GM23338 (cell line): ENCODE results near the gene CPTP.

Source experiments
- CREB1 ChIP-seq: fragments of 250-450 bp; sonication (Bioruptor Pico); IDR thresholded peaks from 2 replicates; pipeline ENCODE4 v1.5.0; 2020; ENCODE audit warnings: low read depth, mild to moderate bottlenecking, moderate library complexity
- EZH2 ChIP-seq: fragments of 200-600 bp; sonication (generic); IDR thresholded peaks from one replicate; pipeline ENCODE4 v1.8.0; 2017; ENCODE audit warnings: antibody characterized with exemption, mild to moderate bottlenecking, low read depth; ENCODE audit not compliant: unreplicated experiment
- EZH2phosphoT487 ChIP-seq: fragments of 200-600 bp; sonication (generic); IDR thresholded peaks from one replicate; pipeline ENCODE4 v1.8.1; 2018; ENCODE audit warnings: antibody characterized with exemption; ENCODE audit not compliant: unreplicated experiment
- JUNB ChIP-seq: IDR thresholded peaks from one replicate; pipeline ENCODE4 v1.6.1; 2016; ENCODE audit warnings: antibody characterized with exemption; ENCODE audit not compliant: unreplicated experiment
- NANOG ChIP-seq: IDR thresholded peaks from 2 replicates; pipeline ENCODE4 v1.6.1; 2016; ENCODE audit warnings: antibody characterized with exemption, borderline replicate concordance
- POLR2AphosphoS5 ChIP-seq: IDR thresholded peaks from 2 replicates; pipeline ENCODE4 v1.6.1; 2016; ENCODE audit warnings: antibody characterized with exemption, low read depth
- STAT1 ChIP-seq: IDR thresholded peaks from one replicate; pipeline ENCODE4 v1.6.1; 2016; ENCODE audit warnings: antibody characterized with exemption; ENCODE audit not compliant: unreplicated experiment
- ZNF114 ChIP-seq: fragments of 250-450 bp; sonication (Bioruptor Pico); IDR thresholded peaks from 2 replicates; pipeline ENCODE4 v1.5.0; 2020; ENCODE audit warnings: mild to moderate bottlenecking, moderate library complexity
- ZNF331 ChIP-seq: fragments of 250-450 bp; sonication (Bioruptor Pico); IDR thresholded peaks from 2 replicates; pipeline ENCODE4 v1.5.0; 2020; ENCODE audit warnings: low read depth, mild to moderate bottlenecking, moderate library complexity
- TF ChIP-seq, protein P1 (sequence below), 2 experiments: fragments of 200-600 bp in 1 of 2; sonication (generic) in 1 of 2; conservative IDR thresholded peaks; 2 replicates each; pipeline versions ENCODE4 v1.5.1 to v1.6.1; 2016 to 2017; ENCODE audit warnings: antibody characterized with exemption in 2 of 2, low read depth in 2 of 2, mild to moderate bottlenecking in 2 of 2, moderate library complexity in 1 of 2
- TF ChIP-seq, protein P2 (sequence below): IDR thresholded peaks from one replicate; pipeline ENCODE4 v1.6.1; 2018; ENCODE audit warnings: antibody characterized with exemption; ENCODE audit not compliant: unreplicated experiment
- TF ChIP-seq, protein P3 (sequence below): IDR thresholded peaks from 2 replicates; pipeline ENCODE4 v1.6.1; 2016; ENCODE audit warnings: antibody characterized with exemption

DNA sequence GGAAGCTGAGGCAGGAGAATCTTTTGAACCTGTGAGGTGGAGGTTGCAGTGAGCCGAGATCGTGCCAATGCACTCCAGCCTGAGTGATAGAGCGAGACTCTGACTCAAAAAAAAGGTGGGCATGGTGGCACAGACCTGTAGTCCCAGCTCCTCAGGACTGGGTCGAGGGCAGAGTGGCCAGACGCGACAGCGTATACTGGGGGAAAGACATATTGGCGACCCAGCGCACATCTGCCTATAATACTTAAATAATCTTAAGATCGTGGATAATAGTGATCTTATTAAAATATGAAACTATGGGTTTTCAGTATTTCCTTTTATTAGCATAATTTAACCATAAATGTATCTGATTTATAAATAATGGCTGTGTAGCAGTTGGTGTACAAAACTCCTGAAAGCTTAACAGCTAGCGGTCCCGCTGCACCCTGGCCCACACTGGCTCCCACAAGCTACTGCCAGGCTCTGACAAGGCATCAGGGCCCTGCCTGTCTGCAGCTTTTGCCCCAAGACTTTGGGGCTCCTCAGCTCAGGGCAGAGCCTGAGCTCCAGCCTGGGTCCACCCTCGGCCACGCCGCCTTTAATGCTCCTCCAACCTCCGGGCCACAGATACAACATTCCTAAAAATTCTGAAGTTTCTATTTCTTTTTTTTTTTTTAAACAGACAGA lies 53.1 kb downstream of the CPTP start:
- TF ChIP-seq, protein P1, sequence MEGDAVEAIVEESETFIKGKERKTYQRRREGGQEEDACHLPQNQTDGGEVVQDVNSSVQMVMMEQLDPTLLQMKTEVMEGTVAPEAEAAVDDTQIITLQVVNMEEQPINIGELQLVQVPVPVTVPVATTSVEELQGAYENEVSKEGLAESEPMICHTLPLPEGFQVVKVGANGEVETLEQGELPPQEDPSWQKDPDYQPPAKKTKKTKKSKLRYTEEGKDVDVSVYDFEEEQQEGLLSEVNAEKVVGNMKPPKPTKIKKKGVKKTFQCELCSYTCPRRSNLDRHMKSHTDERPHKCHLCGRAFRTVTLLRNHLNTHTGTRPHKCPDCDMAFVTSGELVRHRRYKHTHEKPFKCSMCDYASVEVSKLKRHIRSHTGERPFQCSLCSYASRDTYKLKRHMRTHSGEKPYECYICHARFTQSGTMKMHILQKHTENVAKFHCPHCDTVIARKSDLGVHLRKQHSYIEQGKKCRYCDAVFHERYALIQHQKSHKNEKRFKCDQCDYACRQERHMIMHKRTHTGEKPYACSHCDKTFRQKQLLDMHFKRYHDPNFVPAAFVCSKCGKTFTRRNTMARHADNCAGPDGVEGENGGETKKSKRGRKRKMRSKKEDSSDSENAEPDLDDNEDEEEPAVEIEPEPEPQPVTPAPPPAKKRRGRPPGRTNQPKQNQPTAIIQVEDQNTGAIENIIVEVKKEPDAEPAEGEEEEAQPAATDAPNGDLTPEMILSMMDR (conservative IDR thresholded peaks at IDR 0.05; ENCODE audit: low read depth in 2 of 2) = no peak
- TF ChIP-seq EZH2phosphoT487 (no peak), ZNF331 (CRISPR knock-in tag) (no peak), POLR2AphosphoS5 (no peak), ZNF114 (CRISPR knock-in tag) (no peak), JUNB (no peak), EZH2 (no peak), CREB1 (CRISPR knock-in tag) (no peak), NANOG (no peak), STAT1 (no peak)
- TF ChIP-seq, protein P2, sequence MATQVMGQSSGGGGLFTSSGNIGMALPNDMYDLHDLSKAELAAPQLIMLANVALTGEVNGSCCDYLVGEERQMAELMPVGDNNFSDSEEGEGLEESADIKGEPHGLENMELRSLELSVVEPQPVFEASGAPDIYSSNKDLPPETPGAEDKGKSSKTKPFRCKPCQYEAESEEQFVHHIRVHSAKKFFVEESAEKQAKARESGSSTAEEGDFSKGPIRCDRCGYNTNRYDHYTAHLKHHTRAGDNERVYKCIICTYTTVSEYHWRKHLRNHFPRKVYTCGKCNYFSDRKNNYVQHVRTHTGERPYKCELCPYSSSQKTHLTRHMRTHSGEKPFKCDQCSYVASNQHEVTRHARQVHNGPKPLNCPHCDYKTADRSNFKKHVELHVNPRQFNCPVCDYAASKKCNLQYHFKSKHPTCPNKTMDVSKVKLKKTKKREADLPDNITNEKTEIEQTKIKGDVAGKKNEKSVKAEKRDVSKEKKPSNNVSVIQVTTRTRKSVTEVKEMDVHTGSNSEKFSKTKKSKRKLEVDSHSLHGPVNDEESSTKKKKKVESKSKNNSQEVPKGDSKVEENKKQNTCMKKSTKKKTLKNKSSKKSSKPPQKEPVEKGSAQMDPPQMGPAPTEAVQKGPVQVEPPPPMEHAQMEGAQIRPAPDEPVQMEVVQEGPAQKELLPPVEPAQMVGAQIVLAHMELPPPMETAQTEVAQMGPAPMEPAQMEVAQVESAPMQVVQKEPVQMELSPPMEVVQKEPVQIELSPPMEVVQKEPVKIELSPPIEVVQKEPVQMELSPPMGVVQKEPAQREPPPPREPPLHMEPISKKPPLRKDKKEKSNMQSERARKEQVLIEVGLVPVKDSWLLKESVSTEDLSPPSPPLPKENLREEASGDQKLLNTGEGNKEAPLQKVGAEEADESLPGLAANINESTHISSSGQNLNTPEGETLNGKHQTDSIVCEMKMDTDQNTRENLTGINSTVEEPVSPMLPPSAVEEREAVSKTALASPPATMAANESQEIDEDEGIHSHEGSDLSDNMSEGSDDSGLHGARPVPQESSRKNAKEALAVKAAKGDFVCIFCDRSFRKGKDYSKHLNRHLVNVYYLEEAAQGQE = no peak
- TF ChIP-seq, protein P3, sequence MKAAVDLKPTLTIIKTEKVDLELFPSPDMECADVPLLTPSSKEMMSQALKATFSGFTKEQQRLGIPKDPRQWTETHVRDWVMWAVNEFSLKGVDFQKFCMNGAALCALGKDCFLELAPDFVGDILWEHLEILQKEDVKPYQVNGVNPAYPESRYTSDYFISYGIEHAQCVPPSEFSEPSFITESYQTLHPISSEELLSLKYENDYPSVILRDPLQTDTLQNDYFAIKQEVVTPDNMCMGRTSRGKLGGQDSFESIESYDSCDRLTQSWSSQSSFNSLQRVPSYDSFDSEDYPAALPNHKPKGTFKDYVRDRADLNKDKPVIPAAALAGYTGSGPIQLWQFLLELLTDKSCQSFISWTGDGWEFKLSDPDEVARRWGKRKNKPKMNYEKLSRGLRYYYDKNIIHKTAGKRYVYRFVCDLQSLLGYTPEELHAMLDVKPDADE = no peak
